ENCODE results near the gene CTDP1.

DNA sequence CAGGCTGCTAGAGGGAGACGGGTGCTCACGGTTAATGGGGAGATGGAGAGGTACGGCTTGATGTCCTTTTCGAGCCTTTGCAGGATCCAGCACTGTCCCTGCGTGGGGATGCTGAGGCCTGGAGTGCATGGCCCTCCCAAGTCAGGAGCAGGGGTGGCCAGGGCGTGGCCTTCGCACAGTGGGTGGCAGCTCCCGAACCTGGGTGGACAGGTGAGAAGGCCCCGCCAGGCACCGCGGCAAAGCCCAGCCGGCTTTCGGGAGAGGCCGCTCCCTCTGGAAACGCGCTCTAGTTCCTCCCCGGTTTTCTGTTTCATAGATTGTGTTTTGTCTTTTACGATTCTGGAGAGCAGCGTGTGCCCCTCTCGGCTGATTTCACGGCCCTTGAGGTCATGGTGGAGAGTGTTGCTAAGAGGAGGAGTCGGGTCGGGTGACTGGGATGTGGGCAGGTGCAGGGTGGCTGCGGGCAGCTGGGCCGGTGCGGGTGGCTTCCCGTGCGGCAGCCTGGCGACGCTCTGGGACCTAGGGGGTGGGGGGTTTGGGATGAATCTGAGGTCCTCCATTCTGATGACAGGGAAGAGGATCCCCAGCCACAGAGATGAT, 39.4 kb downstream of the CTDP1 start:
- TF ChIP-seq, protein P1, sequence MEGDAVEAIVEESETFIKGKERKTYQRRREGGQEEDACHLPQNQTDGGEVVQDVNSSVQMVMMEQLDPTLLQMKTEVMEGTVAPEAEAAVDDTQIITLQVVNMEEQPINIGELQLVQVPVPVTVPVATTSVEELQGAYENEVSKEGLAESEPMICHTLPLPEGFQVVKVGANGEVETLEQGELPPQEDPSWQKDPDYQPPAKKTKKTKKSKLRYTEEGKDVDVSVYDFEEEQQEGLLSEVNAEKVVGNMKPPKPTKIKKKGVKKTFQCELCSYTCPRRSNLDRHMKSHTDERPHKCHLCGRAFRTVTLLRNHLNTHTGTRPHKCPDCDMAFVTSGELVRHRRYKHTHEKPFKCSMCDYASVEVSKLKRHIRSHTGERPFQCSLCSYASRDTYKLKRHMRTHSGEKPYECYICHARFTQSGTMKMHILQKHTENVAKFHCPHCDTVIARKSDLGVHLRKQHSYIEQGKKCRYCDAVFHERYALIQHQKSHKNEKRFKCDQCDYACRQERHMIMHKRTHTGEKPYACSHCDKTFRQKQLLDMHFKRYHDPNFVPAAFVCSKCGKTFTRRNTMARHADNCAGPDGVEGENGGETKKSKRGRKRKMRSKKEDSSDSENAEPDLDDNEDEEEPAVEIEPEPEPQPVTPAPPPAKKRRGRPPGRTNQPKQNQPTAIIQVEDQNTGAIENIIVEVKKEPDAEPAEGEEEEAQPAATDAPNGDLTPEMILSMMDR (optimal IDR thresholded peaks at IDR 0.05 in 1 of 3, IDR thresholded peaks at IDR 0.05 in 1 of 3, conservative IDR thresholded peaks at IDR 0.05 in 1 of 3; ENCODE audit: extremely low read depth in 1 of 3, insufficient read depth in 2 of 3, low read length in 3 of 3), result no peak
- TF ChIP-seq EZH2 (IDR thresholded peaks at IDR 0.05; ENCODE audit: low read length), result no peak

Measured in keratinocyte (primary cell).